Natural killer cell (primary cell): ENCODE data around the gene HAND1. TPM values are rescaled to one million over a fixed set of nuclear protein-coding genes. Genes with fewer than 3 reads are reported as not detected.

Experiments used
- ATAC-seq, 3 donors: fragments of 150-1000 bp in 2 of 3; fragments of 200-7000 bp in 1 of 3; cut with Tn5 transposase; 1 replicate in 1 of 3; 2 replicates in 2 of 3; pipeline ENCODE4 v1.10.0; 2021; ENCODE audit warnings: mild to moderate bottlenecking in 2 of 3, moderate library complexity in 2 of 3
- DNase-seq, 2 donors: peaks; one replicate each; pipeline versions ENCODE4 v3.0.0 to v3.0.0-alpha.2; 2013 to 2021; ENCODE audit warnings: mixed read lengths in 1 of 2
- H3K27ac ChIP-seq: one replicate; pipeline ENCODE4 v1.5.1; 2013; ENCODE audit warnings: mild to moderate bottlenecking, low read length
- H3K27me3 ChIP-seq: one replicate; pipeline ENCODE4 v1.6.1; 2013; ENCODE audit warnings: low read length; ENCODE audit not compliant: control insufficient read depth, insufficient read depth
- H3K36me3 ChIP-seq: one replicate; pipeline ENCODE4 v1.6.1; 2013; ENCODE audit warnings: low read length; ENCODE audit not compliant: control insufficient read depth, insufficient read depth
- H3K4me1 ChIP-seq: one replicate; pipeline ENCODE4 v1.6.1; 2013; ENCODE audit warnings: low read length; ENCODE audit not compliant: control insufficient read depth, insufficient read depth
- H3K4me3 ChIP-seq: one replicate; pipeline ENCODE4 v1.5.1; 2013; ENCODE audit warnings: low read length
- H3K9me3 ChIP-seq: one replicate; pipeline ENCODE4 v1.6.1; 2013; ENCODE audit warnings: low read length; ENCODE audit not compliant: control insufficient read depth, insufficient read depth
- H3K27ac Mint-ChIP-seq, 2 donors: one replicate each; pipeline ENCODE4 v1.8.0; 2022; ENCODE audit warnings: mild to moderate bottlenecking in 2 of 2, mixed read lengths in 2 of 2, moderate library complexity in 1 of 2
- H3K27me3 Mint-ChIP-seq, 2 donors: one replicate each; pipeline ENCODE4 v1.8.0; 2022; ENCODE audit warnings: low read depth in 2 of 2, mixed read lengths in 2 of 2
- H3K36me3 Mint-ChIP-seq: one replicate; pipeline ENCODE4 v1.8.0; 2022; ENCODE audit warnings: mixed read lengths
- H3K4me1 Mint-ChIP-seq, 2 donors: one replicate each; pipeline ENCODE4 v1.8.0; 2022; ENCODE audit warnings: mixed read lengths in 2 of 2
- H3K4me3 Mint-ChIP-seq: one replicate; pipeline ENCODE4 v1.8.0; 2022; ENCODE audit warnings: mild to moderate bottlenecking, moderate library complexity, mixed read lengths
- H3K9me3 Mint-ChIP-seq, 2 donors: one replicate each; pipeline ENCODE4 v1.8.0; 2022; ENCODE audit warnings: mixed read lengths in 2 of 2
- whole genome bisulfite sequencing: methylation state at CpG from one replicate; pipeline ENCODE4 v1.1.7; 2013; ENCODE audit warnings: missing lambda C conversion rate; ENCODE audit not compliant: insufficient coverage; 5-methylcytosine and 5-hydroxymethylcytosine counted together
- intact Hi-C: fragments of 100-400 bp; cut with micrococcal nuclease; formaldehyde crosslinking; loops from one replicate; pipeline ENCODE4 v1.14.2; 2022
- total RNA-seq, 4 donors: library from RNA; stranded (reverse); fragments of 120-200 nt in 1 of 4; gene quantifications; one replicate each; pipeline versions ENCODE4 v1.2.3 to v1.2.4, GENCODE V29; 2013 to 2022
- TF ChIP-seq, protein P1 (sequence below): fragments of 200-600 bp; IDR thresholded peaks from one replicate; pipeline ENCODE4 v1.8.0; 2022; ENCODE audit warnings: antibody characterized with exemption

The HAND1 gene
- total RNA-seq, 3 donors from 2014 or later (not counting 1 experiment from before 2014, with no cell fraction given): not detected

DNA sequence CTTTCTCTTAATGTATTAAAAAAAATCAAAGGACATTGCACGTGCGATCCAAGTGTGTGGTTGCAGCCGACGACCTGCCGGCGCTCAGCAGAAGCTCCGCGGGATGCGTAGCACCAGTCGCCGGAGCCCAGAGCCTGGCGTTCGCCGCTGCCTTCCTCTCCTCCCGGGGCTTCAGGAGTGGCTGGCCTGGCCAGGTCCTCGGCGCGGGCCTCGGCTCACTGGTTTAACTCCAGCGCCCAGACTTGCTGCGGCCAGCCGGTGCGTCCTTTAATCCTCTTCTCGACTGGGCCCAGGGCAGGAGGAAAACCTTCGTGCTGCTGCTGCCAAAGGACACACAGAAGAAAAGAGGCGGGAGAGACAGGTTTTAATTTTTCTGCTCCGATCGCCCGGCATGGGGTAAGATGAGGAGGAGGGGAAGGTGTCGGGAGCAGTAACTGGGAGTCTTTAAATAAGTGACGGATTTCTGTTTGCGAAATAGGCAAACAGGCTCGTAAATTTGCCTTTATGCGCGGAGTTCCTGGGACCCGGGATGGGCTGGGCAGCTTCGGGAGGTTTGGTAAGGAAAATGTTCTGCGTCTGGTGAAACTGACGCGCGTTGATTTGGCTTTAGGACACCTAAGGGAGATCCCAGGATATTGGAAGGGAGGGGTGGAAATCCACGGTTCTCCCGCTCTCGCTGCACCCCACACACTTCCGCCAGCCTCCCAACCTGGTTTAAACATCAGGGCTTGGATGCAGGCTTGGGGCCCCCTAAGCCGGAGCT is 2.3 kb downstream of the HAND1 start:
- no peak for ATAC-seq
- no peak overlapping the region for H3K27ac ChIP-seq
- peaks cover 35 to 45% of the 10 kb centered on the region in 2 donors for H3K4me1 Mint-ChIP-seq
- DNase-seq: no peak
- no peak overlapping the region for H3K4me3 Mint-ChIP-seq
- H3K36me3 Mint-ChIP-seq: no peaks in the 10 kb centered on the region
- peaks cover 57% of the 10 kb centered on the region for H3K4me1 ChIP-seq
- WGBS: 8% methylated on average over 46 of the region's 46 CpGs
- H3K27me3 ChIP-seq: peaks cover 84% of the 10 kb centered on the region
- H3K27ac Mint-ChIP-seq: no peak overlapping the region
- intact Hi-C loops: no loop called here
- TF ChIP-seq, protein P1, sequence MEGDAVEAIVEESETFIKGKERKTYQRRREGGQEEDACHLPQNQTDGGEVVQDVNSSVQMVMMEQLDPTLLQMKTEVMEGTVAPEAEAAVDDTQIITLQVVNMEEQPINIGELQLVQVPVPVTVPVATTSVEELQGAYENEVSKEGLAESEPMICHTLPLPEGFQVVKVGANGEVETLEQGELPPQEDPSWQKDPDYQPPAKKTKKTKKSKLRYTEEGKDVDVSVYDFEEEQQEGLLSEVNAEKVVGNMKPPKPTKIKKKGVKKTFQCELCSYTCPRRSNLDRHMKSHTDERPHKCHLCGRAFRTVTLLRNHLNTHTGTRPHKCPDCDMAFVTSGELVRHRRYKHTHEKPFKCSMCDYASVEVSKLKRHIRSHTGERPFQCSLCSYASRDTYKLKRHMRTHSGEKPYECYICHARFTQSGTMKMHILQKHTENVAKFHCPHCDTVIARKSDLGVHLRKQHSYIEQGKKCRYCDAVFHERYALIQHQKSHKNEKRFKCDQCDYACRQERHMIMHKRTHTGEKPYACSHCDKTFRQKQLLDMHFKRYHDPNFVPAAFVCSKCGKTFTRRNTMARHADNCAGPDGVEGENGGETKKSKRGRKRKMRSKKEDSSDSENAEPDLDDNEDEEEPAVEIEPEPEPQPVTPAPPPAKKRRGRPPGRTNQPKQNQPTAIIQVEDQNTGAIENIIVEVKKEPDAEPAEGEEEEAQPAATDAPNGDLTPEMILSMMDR: no peak
- H3K4me3 ChIP-seq: no peak overlapping the region
- H3K27me3 Mint-ChIP-seq: peaks cover 68 to 72% of the 10 kb centered on the region in 2 donors
- no peaks in the 10 kb centered on the region for H3K9me3 Mint-ChIP-seq
- no peaks in the 10 kb centered on the region for H3K9me3 ChIP-seq
- no peaks in the 10 kb centered on the region for H3K36me3 ChIP-seq

DNA sequence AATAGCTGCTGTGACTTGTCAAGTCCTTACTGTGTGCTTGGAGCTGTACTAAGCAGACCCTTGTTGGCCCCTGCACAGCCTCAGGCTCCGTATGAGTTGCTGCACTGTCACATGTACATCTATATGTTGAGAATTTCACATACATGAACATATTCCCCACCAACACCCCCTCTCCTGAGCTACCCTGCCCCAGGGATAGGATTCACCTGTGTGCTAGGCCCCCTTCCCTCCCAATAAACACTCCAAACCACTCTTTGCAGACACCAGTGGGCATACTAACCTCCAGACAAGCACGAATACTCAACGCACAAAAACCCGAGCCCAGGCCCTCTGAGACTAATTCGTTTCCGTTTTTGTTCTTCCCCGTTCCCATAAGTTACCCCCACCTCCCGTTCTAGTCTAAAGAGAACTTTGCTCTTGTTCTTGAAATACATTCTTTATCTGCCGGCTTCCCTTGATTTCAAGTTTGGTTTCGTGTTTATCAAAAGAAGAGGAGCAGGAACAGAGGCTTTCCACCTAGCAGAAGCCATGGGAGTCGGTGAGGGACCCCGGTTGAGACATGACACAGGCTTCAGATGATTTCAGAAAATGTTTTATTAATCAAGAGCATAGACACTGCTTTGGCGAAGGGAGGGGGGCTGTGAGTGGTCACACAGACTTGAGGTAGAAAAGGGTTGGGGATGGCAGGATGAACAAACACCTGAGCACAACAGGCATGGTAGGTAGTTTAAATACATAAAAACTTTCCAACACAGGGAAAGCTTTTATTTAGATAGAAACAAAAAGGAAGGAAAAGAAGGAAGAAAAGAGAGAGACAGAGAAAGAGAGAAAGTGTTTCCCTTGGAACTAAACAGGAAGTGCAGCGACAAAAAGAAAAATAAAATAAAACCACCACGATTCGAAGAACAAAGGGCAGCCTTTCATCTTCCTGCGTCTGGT is 3.4 kb downstream of the HAND1 start:
- H3K36me3 ChIP-seq: no peaks in the 10 kb centered on the region
- intact Hi-C loops: no loop called here
- H3K9me3 Mint-ChIP-seq: no peaks in the 10 kb centered on the region
- peak overlapping the region; percentile 57 for H3K4me3 Mint-ChIP-seq
- peaks cover 55% of the 10 kb centered on the region for H3K4me1 ChIP-seq
- no peak overlapping the region for H3K4me3 ChIP-seq
- no peak for DNase-seq
- H3K27me3 ChIP-seq: peaks cover 73% of the 10 kb centered on the region
- H3K27ac ChIP-seq: no peak overlapping the region
- peaks cover 35 to 43% of the 10 kb centered on the region in 2 donors for H3K4me1 Mint-ChIP-seq
- TF ChIP-seq, protein P1: no peak
- no peak overlapping the region for H3K27ac Mint-ChIP-seq
- peaks cover 68 to 73% of the 10 kb centered on the region in 2 donors for H3K27me3 Mint-ChIP-seq
- H3K9me3 ChIP-seq: no peaks in the 10 kb centered on the region
- 11% methylated on average over 16 of the region's 17 CpGs for WGBS
- ATAC-seq: no peak
- H3K36me3 Mint-ChIP-seq: no peaks in the 10 kb centered on the region

DNA sequence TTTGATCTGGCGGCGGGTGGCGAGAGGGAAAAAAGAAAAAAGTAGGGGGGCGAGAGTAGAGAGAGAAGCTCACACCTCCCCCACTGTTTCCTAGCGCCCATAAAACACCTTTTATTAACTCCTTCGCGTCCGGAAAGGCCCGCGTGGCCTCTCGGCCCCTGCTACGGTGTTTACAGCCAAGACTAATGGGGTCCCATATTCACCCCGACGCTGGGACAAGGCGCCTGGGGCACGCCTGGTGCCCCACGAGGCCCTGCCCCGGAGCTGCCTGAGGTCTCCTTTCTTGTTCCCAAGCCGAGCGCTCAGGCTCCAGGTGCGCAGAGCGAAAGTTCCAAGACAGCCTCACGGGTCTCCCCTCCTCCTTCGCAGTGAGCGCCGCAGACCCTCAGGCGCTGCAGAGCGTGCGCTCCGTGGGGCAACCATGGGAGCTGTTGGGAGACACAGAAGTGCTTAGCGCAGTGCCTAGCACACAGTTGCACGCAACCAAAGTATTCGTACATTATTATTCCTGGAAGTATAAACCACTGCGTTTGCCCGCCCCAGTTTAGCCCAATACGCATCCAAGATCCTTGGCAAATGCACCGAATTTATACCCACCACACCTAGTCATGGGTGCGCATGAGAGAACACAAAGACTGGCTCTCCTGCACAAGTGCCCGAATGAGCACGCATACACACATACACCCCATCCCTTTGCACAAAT is 4.3 kb downstream of the HAND1 start:
- no peak overlapping the region for H3K27ac ChIP-seq

More for the DNA sequence above, 4.3 kb downstream of the HAND1 start:
- Mint-ChIP-seq H3K27ac (no peak overlapping the region), H3K27me3 (peaks cover 61 to 65% of the 10 kb centered on the region in 2 donors), H3K36me3 (no peaks in the 10 kb centered on the region), H3K9me3 (no peaks in the 10 kb centered on the region), H3K4me1 (peaks cover 35 to 38% of the 10 kb centered on the region in 2 donors), H3K4me3 (no peak overlapping the region)
- Histone ChIP-seq H3K9me3 (no peaks in the 10 kb centered on the region), H3K4me1 (peaks cover 47% of the 10 kb centered on the region), H3K36me3 (no peaks in the 10 kb centered on the region), H3K27me3 (peaks cover 67% of the 10 kb centered on the region), H3K4me3 (no peak overlapping the region)
- ATAC-seq: no peak
- DNase-seq: no peak
- TF ChIP-seq, protein P1: no peak
- 13% methylated on average over 36 of the region's 40 CpGs for WGBS
- intact Hi-C loops: no loop called here
